ENCODE results near the gene CABP1. TPM values are rescaled to one million over a fixed set of nuclear protein-coding genes. Genes with fewer than 3 reads are reported as not detected.
A peak's percentile ranks its signal among the peaks of the same experiment; 100 is the strongest.
"Not testable (repeated sequence)": the region's sequence is repeated elsewhere in the genome, so short reads cannot be mapped to it uniquely, and the experiment has no call there.

The CABP1 gene
- polyA plus RNA-seq, 6 donors from 2014 or later = not detected

DNA sequence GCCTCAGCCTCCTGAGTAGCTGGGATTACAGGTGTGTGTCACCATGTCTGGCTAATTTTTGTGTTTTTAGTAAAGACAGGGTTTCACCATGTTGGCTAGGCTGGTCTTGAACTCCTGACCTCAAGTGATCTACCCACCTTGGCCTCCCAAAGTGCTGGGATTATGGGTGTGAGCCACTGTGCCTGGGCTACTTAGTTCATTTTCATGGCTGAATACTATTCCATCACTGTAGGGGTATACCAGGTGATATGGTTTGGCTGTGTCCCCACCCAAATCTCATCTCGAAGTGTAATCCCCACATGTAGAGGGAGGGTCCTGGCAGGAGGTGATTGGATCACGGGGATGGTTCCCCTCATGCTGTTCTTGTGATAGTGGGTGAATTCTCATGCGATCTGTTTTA lies 23.2 kb upstream of the CABP1 start:
- H3K36me3 Mint-ChIP-seq; H3K4me3 Mint-ChIP-seq; H3K4me1 Mint-ChIP-seq; ATAC-seq (ENCODE audit: low read depth in 2 of 2); H3K9me3 Mint-ChIP-seq; DNase-seq: not testable (repeated sequence)
- Mint-ChIP-seq H3K27me3 (peaks cover 47 to 61% (median 50%) of the 10 kb centered on the region in 3 donors), H3K27ac (peak overlapping the region in 1 of 6 donors; percentile 22)

DNA sequence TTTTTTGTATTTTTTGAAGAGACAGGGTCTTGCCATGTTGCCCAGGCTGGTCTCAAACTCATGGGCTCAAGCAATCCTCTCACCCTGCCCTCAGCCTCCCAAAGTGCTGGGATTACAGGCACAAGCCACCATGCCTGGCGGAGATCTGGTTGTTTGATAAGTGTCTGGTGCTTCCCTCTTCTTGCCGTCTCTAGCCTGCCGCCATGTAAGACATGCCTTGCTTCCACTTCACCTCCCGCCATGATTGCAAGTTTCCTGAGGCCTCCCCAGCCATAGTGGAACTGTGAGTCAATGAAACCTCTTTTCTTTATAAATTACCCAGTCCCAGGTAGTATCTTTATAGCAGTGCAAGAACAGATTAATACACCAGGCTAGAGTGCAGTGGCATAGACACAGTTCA lies 22.7 kb upstream of the CABP1 start:
- H3K4me1 Mint-ChIP-seq; H3K36me3 Mint-ChIP-seq; ATAC-seq (ENCODE audit: low read depth in 2 of 2); DNase-seq; H3K4me3 Mint-ChIP-seq; H3K9me3 Mint-ChIP-seq: not testable (repeated sequence)
- Mint-ChIP-seq H3K27ac (peak overlapping the region in 1 of 6 donors; percentile 46), H3K27me3 (peaks cover 45 to 64% (median 47%) of the 10 kb centered on the region in 3 donors)

DNA sequence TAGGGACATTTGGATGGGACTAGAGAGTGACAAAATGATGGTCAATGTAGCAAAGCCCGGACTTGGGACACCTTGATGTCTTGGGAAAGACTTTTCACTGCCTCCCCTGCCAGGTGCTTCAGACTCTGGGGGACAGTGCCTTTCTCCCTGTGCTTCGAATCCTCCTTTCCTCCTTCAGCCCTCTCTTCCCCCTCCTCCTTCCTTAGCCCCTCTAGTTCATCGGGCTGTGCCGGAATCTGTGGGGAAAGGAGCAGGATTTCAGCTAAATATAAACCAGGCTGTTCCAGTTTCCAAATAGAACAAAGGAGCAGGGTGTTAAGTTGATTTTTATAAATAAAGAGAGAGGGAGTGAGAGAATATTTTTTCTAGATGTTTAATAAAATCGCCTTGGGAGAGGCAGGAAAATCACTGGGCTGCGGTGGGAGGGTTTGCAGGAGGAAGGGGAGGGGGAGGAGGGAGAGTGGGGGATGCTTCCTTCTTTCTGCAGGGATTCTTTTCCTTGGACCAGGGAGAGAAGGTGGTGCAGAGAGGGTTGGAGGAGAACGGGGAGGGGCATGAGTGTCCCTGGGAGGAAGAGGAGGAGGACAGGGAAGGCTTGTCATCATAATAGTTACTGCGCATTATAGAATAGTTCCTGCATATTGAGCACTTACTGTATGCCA lies 21.3 kb upstream of the CABP1 start:
- no peak overlapping the region for H3K4me3 Mint-ChIP-seq
- peaks cover 43 to 64% (median 47%) of the 10 kb centered on the region in 3 donors for H3K27me3 Mint-ChIP-seq
- ATAC-seq (ENCODE audit: low read depth in 2 of 2) = no peak
- no peak overlapping the region for H3K27ac Mint-ChIP-seq
- no peaks in the 10 kb centered on the region for H3K4me1 Mint-ChIP-seq
- peaks cover 0 to 5% (median 0%) of the 10 kb centered on the region in 7 donors for H3K9me3 Mint-ChIP-seq
- H3K36me3 Mint-ChIP-seq = no peaks in the 10 kb centered on the region
- no peak for DNase-seq

DNA sequence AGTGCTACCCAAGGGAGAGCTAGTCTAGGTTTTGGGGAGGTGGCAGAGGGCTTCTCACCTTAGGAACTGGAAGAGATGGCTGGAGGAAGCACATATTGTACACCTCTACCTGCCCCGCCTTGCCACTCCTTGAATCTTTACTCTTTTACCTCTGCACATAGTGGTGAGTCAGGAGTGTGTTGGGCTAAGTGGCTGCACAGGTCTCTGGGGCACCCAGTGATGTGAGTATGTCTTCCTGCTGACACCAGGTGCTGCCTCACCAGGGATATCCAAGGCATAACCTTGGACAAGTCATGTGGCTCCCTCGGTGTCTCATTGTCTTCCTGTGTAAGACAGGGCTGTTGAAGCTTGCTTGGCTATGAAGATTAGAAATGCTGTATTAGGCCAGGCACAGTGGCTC lies 19.8 kb upstream of the CABP1 start:
- Mint-ChIP-seq H3K4me3 (no peak overlapping the region), H3K27me3 (peaks cover 38 to 64% (median 47%) of the 10 kb centered on the region in 3 donors), H3K4me1 (no peaks in the 10 kb centered on the region), H3K27ac (no peak overlapping the region), H3K9me3 (peaks cover 0 to 5% (median 0%) of the 10 kb centered on the region in 7 donors), H3K36me3 (no peaks in the 10 kb centered on the region)
- no peak for DNase-seq
- no peak for ATAC-seq (ENCODE audit: low read depth in 2 of 2)

GRCh38 chr12:120625557-120626419 lies 14.6 kb upstream of the CABP1 start:
- Mint-ChIP-seq H3K27me3 (peaks cover 12 to 21% (median 17%) of the 10 kb centered on the region in 3 donors), H3K36me3 (no peaks in the 10 kb centered on the region), H3K9me3 (peaks cover 0 to 2% (median 0%) of the 10 kb centered on the region in 7 donors), H3K27ac (peak overlapping the region in 1 of 6 donors; percentile 11), H3K4me3 (no peak overlapping the region), H3K4me1 (no peaks in the 10 kb centered on the region)
- no peak for DNase-seq
- no peak for ATAC-seq (ENCODE audit: low read depth in 2 of 2)

DNA sequence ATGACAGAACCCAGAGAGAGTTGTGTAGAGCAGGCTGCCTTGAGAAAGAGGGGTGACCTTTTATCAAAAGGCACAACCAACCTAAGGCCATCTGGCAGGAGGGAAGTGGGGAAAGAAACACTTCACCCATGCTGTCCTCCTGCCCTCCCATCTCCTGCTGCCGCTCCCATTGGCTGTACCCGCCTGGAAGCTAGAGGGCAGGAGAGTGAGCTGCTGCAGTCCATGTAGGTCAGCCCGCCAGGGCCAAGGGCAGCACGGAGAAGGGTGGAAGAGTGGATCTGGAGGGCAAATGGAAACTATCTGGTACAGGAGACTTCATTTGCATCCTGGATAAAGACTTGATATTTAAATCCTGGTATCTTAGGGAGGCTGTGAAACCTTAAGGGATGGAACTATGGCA lies 11.5 kb upstream of the CABP1 start:
- no peak overlapping the region for H3K4me3 Mint-ChIP-seq
- no peaks in the 10 kb centered on the region for H3K36me3 Mint-ChIP-seq
- no peak overlapping the region for H3K27ac Mint-ChIP-seq
- ATAC-seq (ENCODE audit: low read depth in 2 of 2) (no peak), DNase-seq (no peak)
- peaks cover 7 to 15% (median 8%) of the 10 kb centered on the region in 3 donors for H3K27me3 Mint-ChIP-seq
- no peaks in the 10 kb centered on the region for H3K9me3 Mint-ChIP-seq
- H3K4me1 Mint-ChIP-seq = no peaks in the 10 kb centered on the region

GRCh38 chr12:120630104-120630892 lies 10.1 kb upstream of the CABP1 start:
- ATAC-seq (ENCODE audit: low read depth in 2 of 2) (no peak), DNase-seq (no peak)
- Mint-ChIP-seq H3K27me3 (peaks cover 7 to 15% (median 13%) of the 10 kb centered on the region in 3 donors), H3K27ac (no peak overlapping the region), H3K4me1 (no peaks in the 10 kb centered on the region), H3K4me3 (no peak overlapping the region), H3K36me3 (no peaks in the 10 kb centered on the region), H3K9me3 (no peaks in the 10 kb centered on the region)

DNA sequence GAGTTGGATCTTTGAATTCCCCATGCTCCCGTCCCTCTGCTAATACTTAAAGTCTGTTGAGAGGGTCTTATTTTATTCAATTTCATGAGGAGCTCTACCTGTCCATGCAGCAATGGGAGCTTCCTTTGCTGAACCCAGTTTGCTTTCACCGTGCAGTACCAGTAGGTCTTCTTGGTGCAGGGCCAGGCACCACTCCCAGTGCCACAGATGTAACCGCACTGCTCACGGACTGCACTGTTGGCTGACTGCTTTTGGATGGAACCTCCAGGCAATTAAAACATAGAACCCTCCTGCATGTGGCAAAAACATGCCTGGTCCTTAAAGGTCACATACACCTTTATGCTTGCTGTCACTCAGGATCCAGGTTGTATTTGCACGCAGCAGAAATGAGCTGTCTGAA lies 9.3 kb upstream of the CABP1 start:
- Mint-ChIP-seq H3K4me1 (no peaks in the 10 kb centered on the region), H3K9me3 (no peaks in the 10 kb centered on the region), H3K36me3 (no peaks in the 10 kb centered on the region), H3K4me3 (no peak overlapping the region), H3K27ac (no peak overlapping the region), H3K27me3 (peaks cover 7 to 15% (median 13%) of the 10 kb centered on the region in 3 donors)
- DNase-seq (no peak), ATAC-seq (ENCODE audit: low read depth in 2 of 2) (no peak)

- peak; percentile 64 to 65 for ATAC-seq (ENCODE audit: low read depth in 2 of 2)
- Mint-ChIP-seq H3K4me3 (peak overlapping the region; percentile 62 to 89 (median 78)), H3K27ac (no peak overlapping the region), H3K36me3 (no peaks in the 10 kb centered on the region), H3K4me1 (peaks cover 6 to 17% (median 7%) of the 10 kb centered on the region in 3 donors), H3K9me3 (no peaks in the 10 kb centered on the region), H3K27me3 (peaks cover 49 to 76% (median 52%) of the 10 kb centered on the region in 3 donors)
- peak; percentile 44 for DNase-seq
These were observed 721 bp downstream of the CABP1 start for GRCh38 chr12:120640861-120641833.

DNA sequence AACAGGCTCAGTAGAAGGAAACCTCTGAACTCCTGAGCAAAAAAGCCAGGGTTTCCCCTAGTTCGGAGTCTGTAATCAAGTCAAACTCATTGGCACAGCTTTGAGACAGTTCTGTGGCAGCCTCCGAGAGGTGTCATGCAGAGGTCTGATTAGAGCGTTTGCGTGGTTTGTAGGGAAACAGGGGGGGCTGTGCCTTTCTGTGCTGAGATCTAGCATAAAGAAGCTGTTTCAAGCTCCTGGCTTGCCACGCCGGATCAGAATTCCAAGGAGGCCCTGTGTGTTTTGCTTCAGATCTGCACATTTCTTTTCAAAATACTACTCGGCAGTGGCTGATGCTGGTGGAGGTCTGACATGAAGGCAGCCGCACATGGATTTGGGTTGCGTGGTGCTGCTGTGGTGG lies 1.7 kb downstream of the CABP1 start:
- Mint-ChIP-seq H3K9me3 (no peaks in the 10 kb centered on the region), H3K27me3 (peaks cover 48 to 81% (median 52%) of the 10 kb centered on the region in 3 donors), H3K36me3 (no peaks in the 10 kb centered on the region), H3K27ac (peak overlapping the region in 1 of 6 donors; percentile 28), H3K4me3 (peak overlapping the region in 5 of 8 donors; percentile 47 to 83 (median 78)), H3K4me1 (peaks cover 11 to 21% (median 12%) of the 10 kb centered on the region in 3 donors)
- ATAC-seq (ENCODE audit: low read depth in 2 of 2) (no peak), DNase-seq (no peak)

DNA sequence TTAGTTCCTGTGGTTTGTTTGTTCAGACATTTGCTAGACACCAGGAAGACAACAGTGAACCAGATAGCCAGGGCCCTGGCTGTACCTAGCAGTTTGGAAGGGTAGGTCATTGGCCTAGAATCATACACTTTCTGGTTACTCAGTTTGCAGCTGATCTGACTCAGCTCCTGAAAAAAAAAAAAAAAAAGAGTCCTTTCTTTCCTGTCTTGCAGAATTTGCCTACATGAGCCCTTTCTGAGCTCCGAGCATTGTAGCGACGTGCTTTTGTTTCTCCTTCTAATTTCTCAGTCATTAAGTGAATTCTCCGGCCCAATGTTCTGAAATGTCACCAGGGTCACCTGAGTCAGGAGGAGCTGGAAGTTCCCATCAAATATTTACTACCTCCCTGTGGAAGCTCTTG lies 2.4 kb downstream of the CABP1 start:
- Mint-ChIP-seq H3K9me3 (no peaks in the 10 kb centered on the region), H3K4me1 (peaks cover 11 to 22% (median 14%) of the 10 kb centered on the region in 3 donors), H3K27me3 (peaks cover 41 to 74% (median 49%) of the 10 kb centered on the region in 3 donors), H3K4me3 (peak overlapping the region in 2 of 8 donors; percentile 47 to 68), H3K36me3 (no peaks in the 10 kb centered on the region), H3K27ac (no peak overlapping the region)
- DNase-seq (no peak), ATAC-seq (ENCODE audit: low read depth in 2 of 2) (no peak)

GRCh38 chr12:120643574-120643973 lies 3.1 kb downstream of the CABP1 start:
- Mint-ChIP-seq H3K27me3 (peaks cover 47 to 68% (median 49%) of the 10 kb centered on the region in 3 donors), H3K4me3 (no peak overlapping the region), H3K27ac (no peak overlapping the region), H3K9me3 (no peaks in the 10 kb centered on the region), H3K4me1 (peaks cover 15 to 29% (median 17%) of the 10 kb centered on the region in 3 donors), H3K36me3 (no peaks in the 10 kb centered on the region)
- ATAC-seq (ENCODE audit: low read depth in 2 of 2) = no peak
- no peak for DNase-seq
